HG03571 (cell line): Measurements from ENCODE around the gene MYO3B.
"Not testable (repeated sequence)": the region's sequence is repeated elsewhere in the genome, so short reads cannot be mapped to it uniquely, and the experiment has no call there.

Experiments used
- ATAC-seq: cut with Tn5 transposase; IDR thresholded peaks from one replicate; pipeline ENCODE4 v1.9.1; 2021; ENCODE audit not compliant: unreplicated experiment

MYO3B gene

GRCh38 chr2:170660409-170660808, 482.5 kb downstream of the MYO3B start:
- ATAC-seq = no peak

DNA sequence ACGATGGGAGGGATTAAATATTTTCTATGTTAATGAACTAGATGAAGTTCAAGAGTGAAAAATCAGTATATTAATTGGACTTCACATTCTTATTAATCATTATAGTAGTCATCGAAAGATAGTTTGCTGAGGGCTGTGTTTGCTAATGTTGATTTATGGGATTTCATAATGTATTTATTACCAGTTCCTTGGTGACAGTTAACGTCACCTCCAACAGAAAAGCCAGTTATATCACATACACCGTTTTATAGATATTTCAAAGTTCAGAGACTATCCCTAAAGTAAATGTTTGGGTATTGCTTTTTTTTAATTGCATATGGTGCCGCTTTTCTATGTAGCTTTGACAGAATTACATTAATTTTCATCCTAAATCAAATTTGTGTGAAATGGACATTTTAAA, 487.8 kb downstream of the MYO3B start:
- ATAC-seq = no peak

- ATAC-seq = no peak
Measured at GRCh38 chr2:170669909-170670308, 492.0 kb downstream of the MYO3B start.

GRCh38 chr2:170670651-170671050, 492.7 kb downstream of the MYO3B start:
- ATAC-seq = no peak

DNA sequence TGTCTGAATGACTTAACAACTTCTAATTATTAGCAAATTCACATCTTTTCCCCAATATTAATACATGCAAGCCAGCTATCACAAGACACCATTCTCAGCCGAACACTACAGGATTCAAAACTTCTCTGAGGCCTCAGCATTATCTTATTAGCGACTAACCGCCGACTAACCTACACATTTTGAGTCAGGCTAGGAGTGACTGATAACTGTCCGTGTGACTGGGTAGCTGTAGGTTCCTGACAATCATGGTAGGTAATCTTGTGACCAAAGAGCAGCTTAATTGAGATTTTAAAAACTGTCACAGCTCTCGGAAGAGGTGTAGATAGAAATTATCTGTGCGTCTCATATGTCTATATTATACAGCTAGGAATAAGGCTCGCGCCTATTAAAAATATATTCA, 493.1 kb downstream of the MYO3B start:
- no peak for ATAC-seq

- ATAC-seq = not testable (repeated sequence)
Measured at GRCh38 chr2:170674282-170674681, 496.3 kb downstream of the MYO3B start.

- no peak for ATAC-seq
Measured at GRCh38 chr2:170675701-170676100, 497.8 kb downstream of the MYO3B start.

GRCh38 chr2:170679607-170680079, 501.7 kb downstream of the MYO3B start:
- ATAC-seq = no peak

DNA sequence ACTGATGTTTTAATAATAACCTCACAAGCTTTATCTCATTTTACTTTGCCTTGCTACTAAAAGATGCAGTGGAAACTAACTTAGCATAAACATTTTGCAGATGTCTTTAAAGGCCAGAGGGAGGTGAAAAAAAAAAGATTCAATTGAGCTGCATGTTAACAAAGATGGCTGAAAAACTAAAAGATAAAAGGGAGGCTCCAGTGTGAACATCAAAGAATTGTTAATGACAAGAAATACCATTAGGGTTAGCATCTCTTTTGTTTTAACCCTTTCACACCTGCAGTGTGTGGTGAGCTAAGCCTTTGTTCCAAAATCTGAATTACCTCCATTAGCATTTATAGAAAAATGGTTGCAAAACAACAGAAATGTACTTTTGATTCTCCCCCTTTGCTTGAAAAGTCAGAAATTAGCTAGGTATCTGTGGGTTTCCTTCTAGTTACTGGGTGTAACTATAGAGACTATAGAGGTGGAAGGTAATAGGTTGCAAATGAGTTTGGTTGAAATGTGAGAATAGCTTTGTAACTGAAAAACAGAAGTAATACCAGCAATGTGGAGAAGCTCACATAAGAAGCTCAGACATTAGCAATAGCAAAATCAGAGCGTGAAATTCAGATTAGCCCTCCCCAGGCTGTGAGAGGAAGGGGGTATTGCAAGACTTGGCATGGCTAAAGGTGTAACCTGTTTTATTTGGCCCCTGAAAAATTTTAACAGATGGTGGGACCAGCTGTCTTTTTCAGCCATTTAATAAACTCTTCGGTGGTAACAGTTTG, 502.4 kb downstream of the MYO3B start:
- no peak for ATAC-seq

DNA sequence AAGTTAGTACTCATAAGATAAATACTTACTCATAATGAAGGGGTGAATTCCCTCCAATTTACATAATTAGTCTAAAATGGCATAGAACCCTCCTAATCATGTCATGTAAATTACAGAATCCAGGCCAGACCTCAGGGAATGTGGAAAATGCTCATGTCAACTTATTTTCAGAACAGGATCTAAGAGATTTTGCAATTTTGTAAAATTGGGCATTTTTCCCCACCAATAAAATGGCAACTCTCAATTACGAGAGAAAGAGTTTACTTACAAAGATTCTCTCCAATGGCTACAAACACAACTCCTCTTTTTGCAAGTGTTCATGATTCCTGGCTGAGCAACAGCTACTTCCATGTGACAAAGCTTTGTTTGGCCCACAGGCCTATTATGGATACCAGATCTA, 503.4 kb downstream of the MYO3B start:
- no peak for ATAC-seq

- ATAC-seq = no peak
Measured at GRCh38 chr2:170685591-170685990, 507.6 kb downstream of the MYO3B start.

DNA sequence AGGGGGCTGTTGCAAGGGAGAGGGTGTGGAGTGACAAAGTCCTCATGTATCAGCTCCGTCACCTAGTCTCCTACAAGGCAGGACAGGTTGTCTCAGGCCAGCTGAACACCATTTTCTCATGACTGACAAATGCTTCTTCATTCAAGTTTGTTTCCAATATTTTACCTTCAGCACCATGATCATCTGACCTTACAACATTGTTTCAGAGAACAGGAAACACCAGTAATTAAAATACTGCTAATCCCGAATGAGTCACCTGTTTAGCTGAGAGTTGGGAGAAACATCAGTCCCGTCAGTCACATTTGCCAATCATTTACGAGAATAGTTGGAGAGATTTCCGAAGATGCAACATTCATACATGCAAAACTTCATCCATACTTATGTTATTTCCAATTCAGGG, 511.5 kb downstream of the MYO3B start:
- ATAC-seq = no peak

- ATAC-seq = no peak
Measured at GRCh38 chr2:170690640-170691039, 512.7 kb downstream of the MYO3B start.

DNA sequence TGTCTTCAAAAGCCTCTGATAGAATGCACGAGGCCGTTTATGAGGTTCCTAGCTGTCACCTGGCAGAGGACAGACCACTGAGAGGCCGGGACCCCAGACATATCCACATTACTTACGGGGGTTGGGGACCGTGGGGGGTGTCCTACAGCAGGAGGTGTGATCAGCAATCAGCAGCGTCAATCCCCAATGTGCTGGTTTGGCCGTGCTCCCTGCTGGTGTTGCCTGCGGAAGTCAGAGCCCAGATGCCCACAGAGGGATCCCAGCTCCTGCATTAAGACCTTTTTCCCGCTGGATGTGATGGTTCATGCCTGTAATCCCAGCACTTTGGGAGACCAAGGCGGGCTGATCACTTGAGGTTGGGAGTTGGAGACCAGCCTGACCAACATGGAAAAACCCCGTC, 516.4 kb downstream of the MYO3B start:
- ATAC-seq = no peak

DNA sequence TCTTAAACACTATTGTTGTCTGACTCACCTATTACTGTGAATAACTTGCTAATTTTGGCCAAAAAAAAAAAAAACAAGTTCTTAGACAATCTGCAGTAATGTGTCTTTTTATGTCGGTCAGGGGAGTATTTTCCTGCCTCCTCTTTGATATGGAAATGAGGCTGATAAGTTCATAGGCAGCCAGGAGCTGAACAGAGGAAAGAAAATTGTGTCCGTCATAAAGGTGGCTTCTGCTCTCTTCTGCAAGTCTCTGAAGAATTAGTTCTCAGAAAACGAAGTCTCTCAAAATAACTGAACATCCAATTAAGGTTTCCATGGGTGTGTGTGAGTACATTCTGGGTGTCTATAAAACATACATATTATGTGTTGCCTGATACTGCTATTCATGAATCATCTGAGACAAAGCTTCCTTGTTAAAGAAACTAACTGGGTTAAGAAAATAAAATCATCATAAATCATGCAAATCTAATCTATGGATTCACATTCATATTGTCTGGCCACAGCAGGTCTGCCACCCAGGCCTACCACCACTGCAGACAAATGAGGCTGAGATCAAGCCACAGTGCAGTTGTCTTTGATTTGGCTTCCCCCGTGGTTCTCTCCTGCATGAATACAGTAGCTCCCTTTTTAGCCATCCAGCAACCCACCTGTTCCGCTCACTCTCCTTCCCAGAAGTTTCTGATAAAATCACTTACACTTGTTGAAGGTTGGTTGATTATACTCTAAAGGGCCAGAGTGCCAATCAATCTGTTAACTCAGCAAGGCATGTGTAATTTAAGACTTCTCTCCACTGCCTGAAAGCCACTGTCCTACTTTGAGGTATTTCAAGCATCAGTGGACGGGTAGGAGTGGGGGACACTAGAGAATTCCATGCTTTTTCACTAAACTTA, 517.8 kb downstream of the MYO3B start:
- no peak for ATAC-seq

- ATAC-seq = no peak
Measured at GRCh38 chr2:170696948-170697347, 519.0 kb downstream of the MYO3B start.

DNA sequence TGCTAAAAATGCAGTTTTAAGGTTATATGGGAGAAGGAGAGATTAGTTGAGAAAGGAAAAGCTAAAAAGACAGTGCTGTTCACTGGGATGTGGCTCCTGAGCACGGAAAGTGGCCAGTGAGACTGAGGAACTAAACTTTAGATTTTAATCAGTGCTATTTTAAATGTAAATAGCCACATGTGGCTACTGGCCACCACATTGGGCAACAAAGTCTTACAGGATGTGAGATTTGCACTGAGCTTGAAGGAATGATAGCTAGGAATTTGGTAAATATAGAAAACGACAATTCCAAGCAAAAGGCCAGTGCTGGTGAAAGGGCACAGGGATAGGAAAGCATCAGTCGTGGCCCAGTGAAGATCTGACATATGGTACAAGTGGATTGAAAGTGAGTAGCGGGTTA, 523.1 kb downstream of the MYO3B start:
- no peak for ATAC-seq

DNA sequence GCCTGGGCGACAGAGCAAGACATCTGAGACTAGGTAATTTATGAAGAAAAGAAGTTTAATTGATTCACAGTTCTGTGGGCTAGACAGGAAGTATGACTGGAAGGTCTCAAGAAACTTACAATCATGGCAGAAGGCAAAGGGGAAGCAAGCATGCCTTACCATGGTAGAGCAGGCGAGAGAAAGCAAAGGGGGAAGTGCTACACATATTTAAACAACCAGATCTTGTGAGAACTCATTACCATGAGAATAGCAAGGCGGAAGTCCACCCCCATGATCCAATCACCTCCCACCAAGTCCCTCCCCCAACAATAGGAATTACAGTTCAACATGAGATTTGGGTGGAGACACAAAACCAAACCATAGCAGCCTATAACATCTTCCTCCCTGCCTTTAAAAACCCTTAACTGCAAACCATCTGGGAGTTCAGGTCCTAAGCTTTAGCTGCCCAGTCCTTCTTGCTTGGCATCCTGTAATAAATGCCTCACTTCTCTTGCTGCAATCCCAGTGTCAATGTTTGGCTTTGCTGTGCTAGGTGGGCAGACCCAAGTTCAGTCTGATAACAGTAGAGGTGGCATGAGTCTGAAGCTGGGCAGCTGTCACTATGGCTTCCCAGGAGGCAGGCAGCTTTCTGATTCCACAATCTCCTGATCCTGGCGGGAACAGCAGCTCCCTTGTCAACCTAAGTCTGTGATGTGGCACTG, 526.0 kb downstream of the MYO3B start:
- no peak for ATAC-seq
